Left ventricle myocardium inferior (tissue), 1 donor: ENCODE data around the gene DHRSX. TPM values are rescaled to one million over a fixed set of nuclear protein-coding genes. Genes with fewer than 3 reads are reported as not detected.
"Not testable (repeated sequence)": the region's sequence is repeated elsewhere in the genome, so short reads cannot be mapped to it uniquely, and the experiment has no call there.

Experiments used
- DNase-seq: peaks from one replicate; pipeline ENCODE4 v3.0.0-alpha.2; 2020
- H3K27ac ChIP-seq: fragments of 200-600 bp; replicated peaks from 2 replicates; pipeline ENCODE4 v1.8.0; 2021
- H3K27me3 ChIP-seq: fragments of 200-600 bp; 2 replicates; pipeline ENCODE4 v1.8.0; 2021; ENCODE audit warnings: low read depth
- H3K36me3 ChIP-seq: fragments of 200-600 bp; 2 replicates; pipeline ENCODE4 v1.8.0; 2021
- H3K4me1 ChIP-seq: fragments of 200-600 bp; 2 replicates; pipeline ENCODE4 v1.8.0; 2021
- H3K4me3 ChIP-seq: fragments of 200-600 bp; 2 replicates; pipeline ENCODE4 v1.8.0; 2021; ENCODE audit warnings: mild to moderate bottlenecking, moderate library complexity
- H3K9me3 ChIP-seq: fragments of 200-600 bp; replicated peaks from 2 replicates; pipeline ENCODE4 v1.8.0; 2021
- CTCF ChIP-seq: fragments of 200-600 bp; IDR thresholded peaks from 2 replicates; pipeline ENCODE4 v1.8.0; 2021; ENCODE audit warnings: antibody characterized with exemption, mild to moderate bottlenecking, borderline replicate concordance
- intact Hi-C: fragments of 100-400 bp; cut with micrococcal nuclease; formaldehyde crosslinking; loops from one replicate; pipeline ENCODE4 v1.11.0; 2022
- total RNA-seq: library from RNA; stranded (reverse); fragmentation: NEBNext Ultra II Directional; extraction: Animal tissue kit (Norgen Biotek cat#: 25700); gene quantifications from one replicate; pipeline ENCODE4 v1.2.1, GENCODE V29; 2021
- donor health status: DM: no; HTN: yes; CAD: no; lungs with severe emphysema.

DHRSX gene
- total RNA-seq, 1 donor from 2014 or later = 35.3 TPM

GRCh38 chrX:2387614-2388239 lies 113.0 kb downstream of the DHRSX start:
- peaks cover 12% of the 10 kb centered on the region for H3K9me3 ChIP-seq
- TF ChIP-seq CTCF = no peak
- intact Hi-C loops = no loop called here
- no peaks in the 10 kb centered on the region for H3K27me3 ChIP-seq
- H3K4me3 ChIP-seq = no peak overlapping the region
- DNase-seq = no peak
- peaks cover 26% of the 10 kb centered on the region for H3K36me3 ChIP-seq
- peaks cover 18% of the 10 kb centered on the region for H3K4me1 ChIP-seq
- no peak overlapping the region for H3K27ac ChIP-seq

GRCh38 chrX:2385224-2385623 lies 115.6 kb downstream of the DHRSX start:
- Histone ChIP-seq H3K27me3 (no peaks in the 10 kb centered on the region), H3K36me3 (peaks cover 6% of the 10 kb centered on the region), H3K27ac (no peak overlapping the region), H3K9me3 (no peaks in the 10 kb centered on the region), H3K4me3 (no peak overlapping the region), H3K4me1 (peaks cover 18% of the 10 kb centered on the region)
- no peak for TF ChIP-seq CTCF
- no peak for DNase-seq
- intact Hi-C loops = no loop called here

GRCh38 chrX:2384486-2384885 lies 116.3 kb downstream of the DHRSX start:
- Histone ChIP-seq H3K27me3 (no peaks in the 10 kb centered on the region), H3K4me1 (peaks cover 18% of the 10 kb centered on the region)
- intact Hi-C loops = no loop called here

GRCh38 chrX:2383735-2384134 lies 117.0 kb downstream of the DHRSX start:
- Histone ChIP-seq H3K4me1 (peaks cover 17% of the 10 kb centered on the region), H3K27ac (no peak overlapping the region), H3K36me3 (peaks cover 6% of the 10 kb centered on the region), H3K27me3 (no peaks in the 10 kb centered on the region), H3K4me3 (no peak overlapping the region), H3K9me3 (no peaks in the 10 kb centered on the region)
- DNase-seq = no peak
- intact Hi-C loops = no loop called here
- TF ChIP-seq CTCF = no peak

More at GRCh38 chrX:2384486-2384885, 116.3 kb downstream of the DHRSX start:
- H3K4me3 ChIP-seq = no peak overlapping the region
- H3K27ac ChIP-seq = no peak overlapping the region
- peaks cover 6% of the 10 kb centered on the region for H3K36me3 ChIP-seq
- TF ChIP-seq CTCF = no peak
- no peaks in the 10 kb centered on the region for H3K9me3 ChIP-seq
- DNase-seq = no peak

- intact Hi-C loops = no loop called here
- DNase-seq = no peak
- no peak overlapping the region for H3K4me3 ChIP-seq
- no peaks in the 10 kb centered on the region for H3K27me3 ChIP-seq
- peaks cover 17% of the 10 kb centered on the region for H3K4me1 ChIP-seq
- H3K27ac ChIP-seq = no peak overlapping the region
- no peaks in the 10 kb centered on the region for H3K9me3 ChIP-seq
- no peak for TF ChIP-seq CTCF
- H3K36me3 ChIP-seq = peaks cover 6% of the 10 kb centered on the region
Measured at GRCh38 chrX:2383144-2383543, 117.6 kb downstream of the DHRSX start.

GRCh38 chrX:2382433-2383048 lies 118.2 kb downstream of the DHRSX start:
- H3K27ac ChIP-seq, H3K36me3 ChIP-seq, H3K27me3 ChIP-seq, H3K9me3 ChIP-seq, intact Hi-C loops, DNase-seq, H3K4me3 ChIP-seq: not testable (repeated sequence)
- peaks cover 20% of the 10 kb centered on the region for H3K4me1 ChIP-seq
